ENCODE measurements around the gene KNG1. TPM values are rescaled to one million over a fixed set of nuclear protein-coding genes. Genes with fewer than 3 reads are reported as not detected.
"Not testable (repeated sequence)": the region's sequence is repeated elsewhere in the genome, so short reads cannot be mapped to it uniquely, and the experiment has no call there.

The KNG1 gene
- total RNA-seq, 1 donor from 2014 or later = not detected

GRCh38 chr3:186705882-186706780, 11.0 kb upstream of the KNG1 start:
- FAIRE-seq (no peak), DNase-seq (ENCODE audit: low spot score in 2 of 2) (no peak)

GRCh38 chr3:186708983-186709679, 8.0 kb upstream of the KNG1 start:
- FAIRE-seq = no peak
- DNase-seq (ENCODE audit: low spot score in 2 of 2) = no peak

GRCh38 chr3:186710694-186711093, 6.5 kb upstream of the KNG1 start:
- DNase-seq (ENCODE audit: low spot score in 2 of 2); FAIRE-seq: not testable (repeated sequence)

GRCh38 chr3:186713499-186713898, 3.7 kb upstream of the KNG1 start:
- FAIRE-seq (no peak), DNase-seq (ENCODE audit: low spot score in 2 of 2) (no peak)

GRCh38 chr3:186719945-186720739, 3.0 kb downstream of the KNG1 start:
- FAIRE-seq (no peak), DNase-seq (ENCODE audit: low spot score in 2 of 2) (no peak)

GRCh38 chr3:186722457-186722856, 5.3 kb downstream of the KNG1 start:
- no peak for FAIRE-seq
- DNase-seq (ENCODE audit: low spot score in 2 of 2) = no peak

- DNase-seq (ENCODE audit: low spot score in 2 of 2) (no peak), FAIRE-seq (no peak)
Measured at GRCh38 chr3:186724911-186725310, 7.8 kb downstream of the KNG1 start.

GRCh38 chr3:186732169-186732766, 15.1 kb downstream of the KNG1 start:
- no peak for FAIRE-seq

GRCh38 chr3:186742618-186743380, 25.6 kb downstream of the KNG1 start:
- DNase-seq (ENCODE audit: low spot score in 2 of 2) (no peak), FAIRE-seq (no peak)

More at GRCh38 chr3:186732169-186732766, 15.1 kb downstream of the KNG1 start:
- DNase-seq (ENCODE audit: low spot score in 2 of 2) = no peak

GRCh38 chr3:186743666-186744065, 26.5 kb downstream of the KNG1 start:
- no peak for DNase-seq (ENCODE audit: low spot score in 2 of 2)
- FAIRE-seq = no peak

GRCh38 chr3:186746008-186746407, 28.8 kb downstream of the KNG1 start:
- DNase-seq (ENCODE audit: low spot score in 2 of 2) = no peak
- no peak for FAIRE-seq

GRCh38 chr3:186750316-186750715, 33.2 kb downstream of the KNG1 start:
- DNase-seq (ENCODE audit: low spot score in 2 of 2) (no peak), FAIRE-seq (no peak)

GRCh38 chr3:186751480-186751879, 34.3 kb downstream of the KNG1 start:
- no peak for FAIRE-seq
- DNase-seq (ENCODE audit: low spot score in 2 of 2) = no peak

GRCh38 chr3:186754006-186754405, 36.8 kb downstream of the KNG1 start:
- DNase-seq (ENCODE audit: low spot score in 2 of 2) (no peak), FAIRE-seq (no peak)

- FAIRE-seq = no peak
- DNase-seq (ENCODE audit: low spot score in 2 of 2) = no peak
Measured at GRCh38 chr3:186754871-186755270, 37.7 kb downstream of the KNG1 start.

GRCh38 chr3:186757214-186757613, 40.1 kb downstream of the KNG1 start:
- FAIRE-seq (no peak), DNase-seq (ENCODE audit: low spot score in 2 of 2) (no peak)

- no peak for FAIRE-seq
- DNase-seq (ENCODE audit: low spot score in 2 of 2) = no peak
Measured at GRCh38 chr3:186757686-186758220, 40.6 kb downstream of the KNG1 start.

- DNase-seq (ENCODE audit: low spot score in 2 of 2) (no peak), FAIRE-seq (no peak)
Measured at GRCh38 chr3:186759231-186759930, 42.2 kb downstream of the KNG1 start.

Measured in frontal cortex (tissue), 4 donors.